IPS DF 6.9 (cell line): ENCODE results near the gene DLGAP1.

Experiments
- DNase-seq: peaks from one replicate; pipeline ENCODE4 v3.0.0-alpha.2; 2013; ENCODE audit warnings: low read depth, low spot score
- H3K27ac ChIP-seq: one replicate; pipeline ENCODE4 v1.5.1; 2013; ENCODE audit warnings: low read length, control low read depth
- H3K27me3 ChIP-seq: 2 replicates; pipeline ENCODE4 v1.6.1; 2013; ENCODE audit warnings: mild to moderate bottlenecking, low read length; ENCODE audit not compliant: control insufficient read depth, insufficient read depth
- H3K36me3 ChIP-seq: 2 replicates; pipeline ENCODE4 v1.6.1; 2013; ENCODE audit warnings: low read length; ENCODE audit not compliant: control insufficient read depth, insufficient read depth
- H3K4me1 ChIP-seq: 2 replicates; pipeline ENCODE4 v1.6.1; 2013; ENCODE audit warnings: low read length; ENCODE audit not compliant: control insufficient read depth, insufficient read depth
- H3K4me3 ChIP-seq: 2 replicates; pipeline ENCODE4 v1.5.1; 2013; ENCODE audit warnings: mild to moderate bottlenecking, low read length
- H3K9me3 ChIP-seq: 2 replicates; pipeline ENCODE4 v1.6.1; 2013; ENCODE audit warnings: low read length, inconsistent platforms; ENCODE audit not compliant: control insufficient read depth, insufficient read depth
- WGBS: extraction: QIAGEN DNeasy Blood & Tissue Kit; methylation state at CpG from one replicate; pipeline ENCODE4 v1.1.7; 2013; ENCODE audit warnings: mixed read lengths, missing lambda C conversion rate; ENCODE audit not compliant: insufficient read length, insufficient coverage; 5-methylcytosine and 5-hydroxymethylcytosine counted together

DLGAP1 gene

DNA sequence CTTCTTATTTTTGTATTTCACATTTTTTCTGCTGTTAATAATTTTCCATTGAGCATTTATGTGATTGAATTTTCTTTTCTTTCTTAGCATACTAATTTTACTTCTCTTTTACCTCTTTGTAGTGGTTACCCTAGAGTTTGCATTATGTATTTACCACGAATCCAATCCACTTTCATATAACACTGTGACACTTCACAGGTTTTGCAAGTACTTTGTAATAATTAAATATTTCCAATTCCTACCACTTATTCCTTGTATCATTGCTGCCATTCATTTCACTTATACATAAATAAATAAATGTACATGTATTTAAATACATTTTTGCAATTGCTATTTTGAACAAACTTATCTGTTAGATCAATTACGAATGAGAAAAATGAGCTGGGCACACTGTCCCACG, 894.4 kb downstream of the DLGAP1 start:
- no peaks in the 10 kb centered on the region for H3K4me1 ChIP-seq
- no peaks in the 10 kb centered on the region for H3K27me3 ChIP-seq
- no peaks in the 10 kb centered on the region for H3K9me3 ChIP-seq
- no peaks in the 10 kb centered on the region for H3K36me3 ChIP-seq
- no peak overlapping the region for H3K27ac ChIP-seq
- WGBS = no CpG with 5 or more reads among the region's 3 CpGs
- H3K4me3 ChIP-seq = no peak overlapping the region
- DNase-seq = no peak

DNA sequence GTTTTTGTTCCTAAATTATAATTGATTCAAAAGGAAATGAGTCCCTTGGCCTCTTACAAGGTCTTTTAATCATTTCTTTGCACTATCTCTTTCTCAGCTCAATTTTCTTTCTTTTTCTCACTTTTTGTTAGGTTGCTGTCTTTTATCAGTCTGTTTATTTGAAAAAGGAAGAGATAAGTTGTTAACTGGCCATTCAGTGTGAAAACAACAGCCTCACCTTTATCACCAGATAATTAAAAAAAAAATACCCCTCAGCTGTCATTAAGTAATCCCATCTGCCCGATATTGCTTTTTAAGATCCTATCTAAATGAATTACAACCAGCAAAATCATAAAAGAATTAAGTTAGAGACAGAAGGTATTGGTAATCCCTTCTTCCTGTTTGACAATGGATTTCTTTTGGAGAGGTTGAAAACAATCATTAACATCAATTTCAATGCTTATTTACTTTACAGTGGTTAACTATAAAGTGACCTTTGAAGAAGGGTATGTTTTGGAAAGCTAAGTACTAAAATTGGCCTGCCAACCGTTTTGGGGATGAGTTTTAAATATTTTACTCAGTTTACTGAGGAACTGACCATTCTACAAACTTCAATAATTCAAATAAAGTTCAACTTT, 900.2 kb downstream of the DLGAP1 start:
- Histone ChIP-seq H3K4me3 (no peak overlapping the region), H3K27ac (no peak overlapping the region)
- no CpG with 5 or more reads among the region's 2 CpGs for WGBS

DNA sequence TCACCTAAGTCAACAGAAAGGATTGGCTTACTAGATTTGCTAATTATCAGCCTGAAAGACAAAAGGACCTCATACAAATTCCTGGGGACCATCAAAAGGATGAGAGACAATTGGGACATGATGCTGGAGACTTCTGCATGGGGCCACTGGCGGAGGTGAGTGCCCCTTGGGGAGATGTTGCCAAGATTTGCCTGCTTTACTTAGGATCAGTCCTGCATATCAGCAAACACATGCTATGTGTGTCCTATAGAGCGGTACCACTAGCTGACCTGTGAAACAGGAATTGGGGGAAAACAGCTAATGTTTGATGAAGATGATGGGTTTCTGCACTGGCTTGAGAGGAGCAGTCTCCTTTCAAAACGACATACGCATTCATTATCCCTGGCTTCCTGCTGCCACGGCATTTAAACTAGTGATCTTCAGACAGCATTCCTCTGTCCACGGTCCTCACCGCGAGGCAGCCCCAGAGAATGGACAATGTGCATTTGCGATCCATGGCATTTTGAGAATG, 901.0 kb downstream of the DLGAP1 start:
- Histone ChIP-seq H3K27ac (no peak overlapping the region), H3K4me3 (no peak overlapping the region), H3K4me1 (0 out of 2 replicates have a peak, but pooled peaks cover 1% of the 10 kb centered on the region), H3K9me3 (no peaks in the 10 kb centered on the region), H3K36me3 (no peaks in the 10 kb centered on the region), H3K27me3 (no peaks in the 10 kb centered on the region)
- peak; percentile 33 for DNase-seq
- no CpG with 5 or more reads among the region's 9 CpGs for WGBS

More for the DNA sequence above, 900.2 kb downstream of the DLGAP1 start:
- 0 out of 2 replicates have a peak, but pooled peaks cover 1% of the 10 kb centered on the region for H3K4me1 ChIP-seq
- DNase-seq = no peak
- no peaks in the 10 kb centered on the region for H3K27me3 ChIP-seq
- no peaks in the 10 kb centered on the region for H3K36me3 ChIP-seq
- H3K9me3 ChIP-seq = no peaks in the 10 kb centered on the region

DNA sequence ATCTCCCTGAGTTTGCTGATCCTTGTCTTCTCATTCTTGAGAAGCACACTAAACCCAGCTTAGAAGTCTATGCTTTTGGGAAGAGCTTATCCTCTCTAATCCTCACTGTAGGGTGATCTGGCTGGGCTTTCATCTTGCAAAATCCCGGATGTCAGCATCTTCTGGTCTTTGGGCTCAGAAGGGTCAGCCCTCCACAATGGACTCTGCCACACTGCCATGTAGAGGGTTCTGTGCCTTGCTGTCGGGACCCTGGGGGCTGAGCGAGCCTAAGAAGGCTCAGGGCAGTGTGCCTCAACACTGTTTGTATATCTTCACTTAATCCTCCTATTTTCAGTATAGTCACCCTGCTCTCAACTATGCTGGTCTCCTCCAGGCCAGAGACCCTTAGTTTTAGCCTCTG, 902.8 kb downstream of the DLGAP1 start:
- Histone ChIP-seq H3K36me3 (no peaks in the 10 kb centered on the region), H3K4me1 (0 out of 2 replicates have a peak, but pooled peaks cover 1% of the 10 kb centered on the region), H3K27ac (no peak overlapping the region), H3K27me3 (no peaks in the 10 kb centered on the region), H3K9me3 (no peaks in the 10 kb centered on the region), H3K4me3 (no peak overlapping the region)
- WGBS = no CpG with 5 or more reads among the region's 3 CpGs
- DNase-seq = no peak

DNA sequence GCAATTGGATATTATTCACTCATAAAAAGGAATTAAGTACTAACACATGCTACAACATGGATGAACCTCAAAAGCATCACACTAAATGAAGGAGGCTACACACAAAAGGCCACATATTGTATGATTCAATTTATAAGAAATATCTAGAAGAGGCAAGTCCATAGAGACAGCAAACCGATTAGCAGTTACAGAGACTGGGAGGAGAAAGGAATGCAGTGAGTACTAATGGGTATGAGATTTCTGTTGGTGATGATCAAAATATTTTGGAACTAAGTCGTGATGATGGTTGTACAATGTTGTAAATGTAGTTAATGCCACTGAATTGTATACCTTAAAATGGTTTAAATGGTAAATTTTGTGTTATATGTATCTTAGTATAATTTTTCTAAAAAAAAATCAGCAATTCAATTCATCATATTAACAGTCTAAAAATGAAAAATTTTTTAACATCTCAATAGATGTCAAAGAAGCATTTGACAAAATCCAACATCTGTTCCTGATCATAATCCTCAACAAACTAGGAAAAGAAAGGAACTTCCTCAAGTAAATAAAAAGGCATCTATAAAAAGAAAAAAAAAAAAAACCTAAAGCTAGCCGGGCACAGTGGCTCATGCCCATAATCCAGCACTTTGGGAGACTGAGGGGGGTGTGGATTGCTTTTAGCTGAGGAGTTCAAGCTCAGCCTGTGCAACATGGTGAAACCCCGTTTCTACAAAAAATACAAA, 907.1 kb downstream of the DLGAP1 start:
- H3K4me3 ChIP-seq = no peak overlapping the region
- no CpG with 5 or more reads among the region's 4 CpGs for WGBS
- no peaks in the 10 kb centered on the region for H3K4me1 ChIP-seq
- no peaks in the 10 kb centered on the region for H3K27me3 ChIP-seq
- no peak for DNase-seq
- no peak overlapping the region for H3K27ac ChIP-seq
- H3K36me3 ChIP-seq = no peaks in the 10 kb centered on the region
- no peaks in the 10 kb centered on the region for H3K9me3 ChIP-seq

DNA sequence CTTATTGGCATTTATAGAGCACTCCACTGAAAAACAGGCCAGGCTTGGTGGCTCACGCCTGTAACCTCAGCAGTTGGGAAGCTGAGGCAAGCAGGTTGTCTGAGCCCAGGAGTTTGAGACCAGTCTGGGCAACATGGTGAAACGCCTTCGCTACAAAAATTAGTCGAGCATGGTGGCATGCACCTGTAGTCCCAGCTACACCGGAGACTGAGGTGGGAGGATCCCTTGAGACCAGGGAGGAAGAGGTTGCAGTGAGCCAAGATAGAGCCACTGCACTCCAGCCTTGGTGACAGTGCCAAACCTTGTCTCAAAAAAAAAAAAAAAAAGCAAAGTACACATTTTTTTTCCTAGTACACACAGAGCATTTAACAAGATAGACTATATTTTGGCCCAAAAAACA, 909.0 kb downstream of the DLGAP1 start:
- Histone ChIP-seq H3K9me3 (no peaks in the 10 kb centered on the region), H3K4me1 (no peaks in the 10 kb centered on the region), H3K36me3 (no peaks in the 10 kb centered on the region), H3K27me3 (no peaks in the 10 kb centered on the region), H3K4me3 (no peak overlapping the region), H3K27ac (no peak overlapping the region)
- no CpG with 5 or more reads among the region's 5 CpGs for WGBS
- DNase-seq = no peak

DNA sequence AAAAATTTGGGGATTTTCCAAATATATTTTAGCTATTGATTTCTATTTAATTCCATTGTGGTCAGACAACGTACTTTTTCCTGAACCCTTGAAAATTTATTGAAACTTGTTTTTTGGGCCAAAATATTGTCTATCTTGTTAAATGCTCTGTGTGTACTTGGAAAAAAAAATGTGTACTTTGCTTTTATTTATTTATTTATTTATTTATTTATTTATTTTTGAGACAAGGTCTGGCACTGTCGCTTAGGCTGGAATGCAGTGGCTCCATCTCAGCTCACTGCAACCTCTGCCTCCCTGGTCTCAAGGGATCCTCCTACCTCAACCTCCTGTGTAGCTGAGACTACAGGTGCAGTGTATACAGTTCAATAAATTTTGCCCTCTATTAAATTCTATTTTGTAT, 910.6 kb downstream of the DLGAP1 start:
- no peak overlapping the region for H3K4me3 ChIP-seq
- no peaks in the 10 kb centered on the region for H3K9me3 ChIP-seq
- WGBS = no CpG with 5 or more reads among the region's 2 CpGs
- no peaks in the 10 kb centered on the region for H3K36me3 ChIP-seq
- H3K4me1 ChIP-seq = no peaks in the 10 kb centered on the region
- no peaks in the 10 kb centered on the region for H3K27me3 ChIP-seq
- DNase-seq = no peak
- no peak overlapping the region for H3K27ac ChIP-seq

DNA sequence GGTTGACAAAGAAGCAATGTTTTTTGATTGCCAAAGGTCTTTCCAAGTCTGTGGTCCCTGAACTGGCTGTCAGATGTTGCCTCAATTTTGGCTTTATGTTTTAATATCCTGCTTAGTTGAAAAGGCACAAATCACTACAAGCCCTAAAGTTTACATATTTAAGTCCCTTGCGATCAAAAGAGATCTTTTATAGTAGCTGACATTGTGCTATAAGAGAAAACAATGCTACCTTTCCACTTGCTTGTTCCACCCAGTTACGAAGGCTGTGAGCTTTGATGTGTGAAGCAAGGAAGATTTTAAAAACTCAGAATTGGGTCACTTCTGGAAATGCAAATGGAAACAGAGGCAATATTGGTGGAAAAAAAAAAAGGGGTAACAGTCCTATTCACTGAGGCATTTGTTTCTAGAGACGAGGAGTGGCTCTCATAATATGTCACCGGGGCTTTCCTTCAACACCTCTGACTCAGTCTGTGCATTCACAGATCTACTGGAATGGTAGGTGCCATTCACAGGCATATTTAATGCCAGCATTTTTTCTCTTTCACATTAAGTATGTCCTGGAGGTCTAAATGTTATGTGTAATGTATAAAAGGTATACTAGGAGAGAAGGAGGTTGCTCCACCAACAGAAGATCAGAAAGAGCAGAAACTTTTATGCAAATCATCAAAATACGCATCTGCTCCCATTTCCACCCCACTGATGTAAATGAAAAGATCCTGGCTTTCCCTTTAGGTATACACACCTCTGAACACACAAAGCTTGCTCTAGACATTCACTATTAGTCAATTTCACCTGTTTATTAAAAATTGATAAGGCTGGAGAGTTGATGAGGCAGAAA, 913.3 kb downstream of the DLGAP1 start:
- WGBS = no CpG with 5 or more reads among the region's 5 CpGs
- DNase-seq = no peak
- H3K27ac ChIP-seq = no peak overlapping the region
- no peaks in the 10 kb centered on the region for H3K27me3 ChIP-seq
- H3K4me1 ChIP-seq = no peaks in the 10 kb centered on the region
- no peak overlapping the region for H3K4me3 ChIP-seq
- no peaks in the 10 kb centered on the region for H3K9me3 ChIP-seq
- H3K36me3 ChIP-seq = no peaks in the 10 kb centered on the region

DNA sequence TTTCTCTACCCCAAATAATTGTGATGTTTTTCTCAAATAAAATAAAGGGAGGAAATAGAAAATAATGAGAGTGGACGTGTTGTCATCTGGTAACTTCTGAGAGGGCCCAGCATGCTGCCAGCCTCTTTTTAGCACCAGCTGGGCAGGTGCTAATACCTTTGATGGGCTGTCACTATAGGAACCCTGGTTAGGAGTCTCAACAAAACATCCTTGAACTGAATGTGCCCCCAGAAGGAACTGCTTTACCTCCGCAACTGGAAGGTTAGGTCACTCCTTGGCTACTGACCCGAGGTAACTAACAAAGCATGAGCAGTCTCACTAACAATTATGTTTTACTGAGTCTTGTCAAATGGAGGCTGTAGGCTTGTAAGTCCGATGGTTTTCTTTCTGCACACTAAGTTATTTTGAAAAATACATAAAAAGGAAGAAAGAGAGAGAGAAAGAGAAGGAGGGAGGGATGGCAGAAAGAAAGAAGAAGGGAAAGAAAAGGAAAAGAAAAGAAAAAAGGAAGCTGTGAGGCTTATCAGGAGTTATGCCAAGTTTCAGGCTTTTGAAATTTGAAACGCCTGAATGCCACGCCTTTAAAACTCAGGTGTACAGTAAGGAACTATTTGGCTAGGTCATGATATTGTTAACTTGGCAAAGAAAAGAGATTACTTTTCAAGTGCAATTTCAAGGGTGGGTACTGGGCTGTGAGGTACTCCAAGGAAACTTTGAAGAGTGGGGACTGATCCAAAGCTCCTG, 914.1 kb downstream of the DLGAP1 start:
- Histone ChIP-seq H3K27ac (no peak overlapping the region), H3K36me3 (no peaks in the 10 kb centered on the region), H3K4me1 (no peaks in the 10 kb centered on the region), H3K27me3 (no peaks in the 10 kb centered on the region), H3K9me3 (no peaks in the 10 kb centered on the region), H3K4me3 (no peak overlapping the region)
- WGBS = no CpG with 5 or more reads among the region's 6 CpGs
- DNase-seq = no peak
